BJ (cell line): ENCODE data around the gene RIOX2. TPM values are rescaled to one million over a fixed set of nuclear protein-coding genes. Genes with fewer than 3 reads are reported as not detected.

Source experiments
- CTCF ChIA-PET: fragments of 350-600 bp; formaldehyde crosslinking; extraction: SDS; loops from one replicate; lab custom pipeline; 2021; ENCODE audit warnings: antibody characterized with exemption, inconsistent platforms; lab: Yijun Ruan, JAX
- POLR2A ChIA-PET: fragments of 300-600 bp; sonication (Branson Sonifier 250); formaldehyde crosslinking; extraction: SDS; loops from one replicate; lab custom pipeline; 2021; ENCODE audit warnings: antibody characterized with exemption; lab: Charles Lee
- DNase-seq: peaks from one replicate; pipeline ENCODE4 v3.0.0-alpha.2; 2011; ENCODE audit warnings: low read depth
- H3K27me3 ChIP-seq: 2 replicates; pipeline ENCODE4 v1.6.0; 2011; ENCODE audit warnings: low read length; ENCODE audit not compliant: control insufficient read depth, insufficient read depth
- H3K36me3 ChIP-seq: 2 replicates; pipeline ENCODE4 v1.5.1; 2011; ENCODE audit warnings: low read length; ENCODE audit not compliant: control insufficient read depth, insufficient read depth
- H3K4me3 ChIP-seq: 2 replicates; pipeline ENCODE4 v1.5.1; 2011; ENCODE audit warnings: low read depth, mild to moderate bottlenecking, control low read depth, low read length
- CTCF ChIP-seq: IDR thresholded peaks from 2 replicates; pipeline ENCODE4 v1.5.1; 2011; ENCODE audit warnings: low read depth, mild to moderate bottlenecking, control low read depth, inconsistent platforms, low read length, moderate library complexity; ENCODE audit not compliant: insufficient read depth
- polyA plus RNA-seq: library from polyadenylated mRNA; depleted of rRNA; stranded (reverse); fragments of >200 nt; gene quantifications from 2 replicates; pipeline ENCODE4 v1.2.3, GENCODE V29; 2011

RIOX2 gene
- polyA plus RNA-seq, 1 experiment = 19.6 TPM

- TF ChIP-seq CTCF = no peak
- CTCF ChIA-PET = interaction anchor here (1.5 kb wide), 1 partner anchor 13 kb away, joined by 5 read pairs; no protein-coding TSS in a partner anchor
- no peaks in the 10 kb centered on the region for H3K27me3 ChIP-seq
- no peak overlapping the region for H3K4me3 ChIP-seq
- DNase-seq = no peak
- peaks cover 4% of the 10 kb centered on the region; the same call in 1 of the 2 replicates for H3K36me3 ChIP-seq
- POLR2A ChIA-PET = no interaction called here
Observed at GRCh38 chr3:97932387-97932801, 39.8 kb downstream of the RIOX2 start.

- POLR2A ChIA-PET = no interaction called here
Observed at GRCh38 chr3:97931218-97931617, 41.0 kb downstream of the RIOX2 start.

GRCh38 chr3:97930018-97930417 is 42.2 kb downstream of the RIOX2 start:
- TF ChIP-seq CTCF = no peak
- CTCF ChIA-PET = interaction anchor here (0.7 kb wide), 1 partner anchor 64 kb away, joined by 5 read pairs; no protein-coding TSS in a partner anchor
- Histone ChIP-seq H3K27me3 (no peaks in the 10 kb centered on the region), H3K36me3 (peaks cover 3% of the 10 kb centered on the region; the same call in 1 of the 2 replicates), H3K4me3 (no peak overlapping the region)
- DNase-seq = no peak
- POLR2A ChIA-PET = no interaction called here

More at GRCh38 chr3:97931218-97931617, 41.0 kb downstream of the RIOX2 start:
- peaks cover 4% of the 10 kb centered on the region; the same call in 1 of the 2 replicates for H3K36me3 ChIP-seq
- DNase-seq = no peak
- H3K27me3 ChIP-seq = no peaks in the 10 kb centered on the region
- CTCF ChIA-PET = interaction anchor here (1.0 kb wide), 1 partner anchor 9 kb away, joined by 3 read pairs; no protein-coding TSS in a partner anchor
- TF ChIP-seq CTCF = no peak
- no peak overlapping the region for H3K4me3 ChIP-seq

GRCh38 chr3:97928986-97929385 is 43.2 kb downstream of the RIOX2 start:
- H3K27me3 ChIP-seq = no peaks in the 10 kb centered on the region
- CTCF ChIA-PET = no interaction called here
- TF ChIP-seq CTCF = no peak
- DNase-seq = no peak
- peaks cover 3% of the 10 kb centered on the region; the same call in 1 of the 2 replicates for H3K36me3 ChIP-seq
- POLR2A ChIA-PET = no interaction called here
- no peak overlapping the region for H3K4me3 ChIP-seq

- ChIA-PET POLR2A (no interaction called here), CTCF (no interaction called here)
Observed at GRCh38 chr3:97927704-97928103, 44.5 kb downstream of the RIOX2 start.

More at GRCh38 chr3:97927704-97928103, 44.5 kb downstream of the RIOX2 start:
- Histone ChIP-seq H3K4me3 (no peak overlapping the region), H3K36me3 (no peaks in the 10 kb centered on the region), H3K27me3 (no peaks in the 10 kb centered on the region)
- DNase-seq = peak; percentile 35
- TF ChIP-seq CTCF = no peak
